A673 (cell line): ENCODE measurements around the gene BRCA1.

Experiments
- CTCF ChIP-seq: fragments of 300-800, 200-600 bp; sonication (generic); conservative IDR thresholded peaks from 2 replicates; pipeline ENCODE4 v1.5.1; 2017; ENCODE audit warnings: low read depth, mild to moderate bottlenecking, antibody characterized with exemption, low read length, moderate library complexity, mixed read lengths
- EZH2 ChIP-seq: fragments of 200-600 bp; sonication (generic); IDR thresholded peaks from 2 replicates; pipeline ENCODE4 v1.6.1; 2017; ENCODE audit warnings: borderline replicate concordance, low read depth, mild to moderate bottlenecking, mixed read lengths, antibody characterized with exemption, low read length; ENCODE audit not compliant: poor library complexity, severe bottlenecking

- no peak for TF ChIP-seq CTCF
- no peak for TF ChIP-seq EZH2
Observed at GRCh38 chr17:43026595-43026994, 98.6 kb downstream of the BRCA1 start.
